Endothelial cell (in vitro differentiated cells): ENCODE measurements around the gene MUL1. TPM values are rescaled to one million over a fixed set of nuclear protein-coding genes. Genes with fewer than 3 reads are reported as not detected.

Source experiments
- DNase-seq: peaks from one replicate; pipeline ENCODE4 v3.0.0; 2021; ENCODE audit warnings: low spot score
- H3K27ac Mint-ChIP-seq: one replicate; pipeline ENCODE4 v1.8.0; 2021; ENCODE audit warnings: mixed read lengths, inconsistent platforms; ENCODE audit not compliant: unreplicated experiment
- H3K27me3 Mint-ChIP-seq: one replicate; pipeline ENCODE4 v1.8.0; 2021; ENCODE audit warnings: mild to moderate bottlenecking, moderate library complexity, mixed read lengths, inconsistent platforms; ENCODE audit not compliant: unreplicated experiment
- H3K36me3 Mint-ChIP-seq: one replicate; pipeline ENCODE4 v1.8.0; 2021; ENCODE audit warnings: mild to moderate bottlenecking, low read depth, mixed read lengths, inconsistent platforms; ENCODE audit not compliant: unreplicated experiment
- H3K4me1 Mint-ChIP-seq: one replicate; pipeline ENCODE4 v1.8.0; 2021; ENCODE audit warnings: mild to moderate bottlenecking, mixed read lengths, inconsistent platforms; ENCODE audit not compliant: unreplicated experiment
- H3K4me3 Mint-ChIP-seq: one replicate; pipeline ENCODE4 v1.8.0; 2021; ENCODE audit warnings: mild to moderate bottlenecking, mixed read lengths, inconsistent platforms; ENCODE audit not compliant: unreplicated experiment
- H3K9me3 Mint-ChIP-seq: one replicate; pipeline ENCODE4 v1.8.0; 2021; ENCODE audit warnings: mixed read lengths, inconsistent platforms; ENCODE audit not compliant: unreplicated experiment
- CTCF ChIP-seq: fragments of 200-600 bp; sonication (generic); IDR thresholded peaks from one replicate; pipeline ENCODE4 v1.5.0; 2021; ENCODE audit warnings: antibody characterized with exemption; ENCODE audit not compliant: unreplicated experiment
- total RNA-seq: library from RNA; stranded (reverse); fragmentation: NEBNext Ultra II Directional; extraction: Animal tissue kit (Norgen Biotek cat#: 25700); gene quantifications from one replicate; pipeline ENCODE4 v1.2.1, GENCODE V29; 2021; ENCODE audit not compliant: unreplicated experiment

Gene MUL1
- total RNA-seq, 1 donor from 2014 or later = 31.5 TPM

GRCh38 chr1:20458717-20459116, 49.2 kb downstream of the MUL1 start:
- H3K4me1 Mint-ChIP-seq = no peaks in the 10 kb centered on the region
- no peak overlapping the region for H3K27ac Mint-ChIP-seq
- peaks cover 6% of the 10 kb centered on the region for H3K27me3 Mint-ChIP-seq
- DNase-seq = no peak
- no peak for TF ChIP-seq CTCF
- no peak overlapping the region for H3K4me3 Mint-ChIP-seq
- H3K9me3 Mint-ChIP-seq = no peaks in the 10 kb centered on the region
- no peaks in the 10 kb centered on the region for H3K36me3 Mint-ChIP-seq

GRCh38 chr1:20454004-20454403, 53.9 kb downstream of the MUL1 start:
- TF ChIP-seq CTCF = no peak
- peaks cover 3% of the 10 kb centered on the region for H3K4me1 Mint-ChIP-seq
- no peak for DNase-seq
- no peaks in the 10 kb centered on the region for H3K9me3 Mint-ChIP-seq
- H3K27me3 Mint-ChIP-seq = peaks cover 3% of the 10 kb centered on the region
- H3K36me3 Mint-ChIP-seq = no peaks in the 10 kb centered on the region
- H3K27ac Mint-ChIP-seq = no peak overlapping the region
- no peak overlapping the region for H3K4me3 Mint-ChIP-seq

GRCh38 chr1:20449735-20450311, 58.1 kb downstream of the MUL1 start:
- Mint-ChIP-seq H3K27me3 (peaks cover 1% of the 10 kb centered on the region), H3K4me1 (peaks cover 9% of the 10 kb centered on the region), H3K36me3 (no peaks in the 10 kb centered on the region), H3K4me3 (no peak overlapping the region), H3K9me3 (no peaks in the 10 kb centered on the region), H3K27ac (no peak overlapping the region)
- TF ChIP-seq CTCF = no peak
- no peak for DNase-seq

Other genes starting within 250 kb of the MUL1 start
- gene VWA5B1, start 217.3 kb downstream of the MUL1 start, total RNA-seq = not detected
- 0.28 TPM for gene CAMK2N1, start 21.9 kb downstream of the MUL1 start, total RNA-seq
- 1.7 TPM for gene FAM43B, start 44.4 kb upstream of the MUL1 start, total RNA-seq
- 1.1 TPM for gene CDA, start 80.9 kb upstream of the MUL1 start, total RNA-seq
- 40.0 TPM for gene PINK1, start 125.3 kb upstream of the MUL1 start, total RNA-seq
- gene DDOST, start 153.2 kb upstream of the MUL1 start, total RNA-seq = 235 TPM
- 1.8 TPM for gene KIF17, start 209.9 kb upstream of the MUL1 start, total RNA-seq
- gene SH2D5, start 224.6 kb upstream of the MUL1 start, total RNA-seq = 0.26 TPM